Prostate gland (tissue), 2 donors: ENCODE data around the gene NEURL1.

ENCODE experiments used
- POLR2AphosphoS5 ChIP-seq: sonication (generic); formaldehyde crosslinking; IDR thresholded peaks from one replicate; pipeline ENCODE4 v1.6.1; 2017; ENCODE audit warnings: antibody characterized with exemption
- TF ChIP-seq, protein P1 (sequence below), 4 experiments: fragments of 200-600 bp in 2 of 4; fragments of 450-650 bp in 2 of 4; sonication (generic) in 2 of 4; IDR thresholded peaks; 1 replicate in 3 of 4; 2 replicates in 1 of 4; pipeline ENCODE4 v1.5.1; 2016 to 2019; ENCODE audit warnings: antibody characterized with exemption in 4 of 4, mild to moderate bottlenecking in 2 of 4, moderate library complexity in 2 of 4

DNA sequence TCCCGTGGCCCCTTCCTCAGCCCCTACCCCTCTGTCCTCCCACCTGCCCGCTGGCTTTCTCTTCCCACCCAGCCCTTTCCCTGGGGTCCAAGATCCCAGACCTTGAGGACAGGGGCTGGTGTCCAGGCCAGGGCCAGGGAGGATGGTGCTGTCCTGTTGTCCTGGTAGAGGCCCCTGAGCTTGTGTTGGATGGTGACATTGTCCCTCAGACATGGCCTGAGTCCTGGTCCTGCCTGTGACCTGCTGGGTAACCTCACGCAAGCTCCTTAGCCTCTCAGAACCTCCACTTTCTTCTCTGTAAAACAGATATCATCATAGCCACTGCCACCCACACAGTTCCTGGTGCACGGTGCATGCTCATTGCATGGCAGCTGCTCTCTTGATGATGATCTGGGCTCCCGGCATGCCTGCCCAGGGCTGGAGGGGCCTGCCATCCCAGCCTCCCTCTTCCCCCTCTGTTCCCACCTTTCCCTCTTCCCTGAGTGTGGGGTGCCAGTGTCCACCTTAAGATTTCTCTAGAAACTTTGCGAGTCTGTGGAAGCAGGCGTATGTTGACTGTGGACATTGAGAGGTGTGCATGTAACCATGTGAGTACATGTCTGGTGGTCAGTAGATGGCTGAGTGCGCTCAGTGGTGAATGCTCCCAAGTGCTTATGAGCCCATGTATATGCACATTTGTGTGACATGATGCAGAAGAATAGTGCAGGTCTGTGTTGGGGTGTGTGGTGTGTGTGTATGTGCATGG, 60.4 kb downstream of the NEURL1 start:
- TF ChIP-seq, protein P1, sequence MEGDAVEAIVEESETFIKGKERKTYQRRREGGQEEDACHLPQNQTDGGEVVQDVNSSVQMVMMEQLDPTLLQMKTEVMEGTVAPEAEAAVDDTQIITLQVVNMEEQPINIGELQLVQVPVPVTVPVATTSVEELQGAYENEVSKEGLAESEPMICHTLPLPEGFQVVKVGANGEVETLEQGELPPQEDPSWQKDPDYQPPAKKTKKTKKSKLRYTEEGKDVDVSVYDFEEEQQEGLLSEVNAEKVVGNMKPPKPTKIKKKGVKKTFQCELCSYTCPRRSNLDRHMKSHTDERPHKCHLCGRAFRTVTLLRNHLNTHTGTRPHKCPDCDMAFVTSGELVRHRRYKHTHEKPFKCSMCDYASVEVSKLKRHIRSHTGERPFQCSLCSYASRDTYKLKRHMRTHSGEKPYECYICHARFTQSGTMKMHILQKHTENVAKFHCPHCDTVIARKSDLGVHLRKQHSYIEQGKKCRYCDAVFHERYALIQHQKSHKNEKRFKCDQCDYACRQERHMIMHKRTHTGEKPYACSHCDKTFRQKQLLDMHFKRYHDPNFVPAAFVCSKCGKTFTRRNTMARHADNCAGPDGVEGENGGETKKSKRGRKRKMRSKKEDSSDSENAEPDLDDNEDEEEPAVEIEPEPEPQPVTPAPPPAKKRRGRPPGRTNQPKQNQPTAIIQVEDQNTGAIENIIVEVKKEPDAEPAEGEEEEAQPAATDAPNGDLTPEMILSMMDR (IDR thresholded peaks at IDR 0.05), result no peak
- TF ChIP-seq POLR2AphosphoS5, result no peak
